Natural killer cell treated with Interleukin-12 subunit alpha and Interleukin-12 subunit beta and Interleukin-15 and Interleukin-18, amount 100 ng/mL, for 72 hours (primary cell): ENCODE measurements around the gene PERCC1. TPM values are rescaled to one million over a fixed set of nuclear protein-coding genes. Genes with fewer than 3 reads are reported as not detected.

Experiments used
- ATAC-seq, 2 donors: fragments of 150-1000 bp; cut with Tn5 transposase in 1 of 2; sonication (Bioruptor Pico), chemical (Tn5 transposase) in 1 of 2; 2 replicates each; pipeline ENCODE4 v1.10.0; 2021
- DNase-seq: peaks from one replicate; pipeline ENCODE4 v3.0.0; 2022; ENCODE audit warnings: low spot score
- H3K27ac Mint-ChIP-seq, 2 donors: 1 replicate in 1 of 2; 2 replicates in 1 of 2; pipeline ENCODE4 v1.8.0; 2022; ENCODE audit warnings: mixed read lengths in 2 of 2, mild to moderate bottlenecking in 1 of 2, moderate library complexity in 1 of 2
- H3K27me3 Mint-ChIP-seq, 2 donors: 1 replicate in 1 of 2; 2 replicates in 1 of 2; pipeline ENCODE4 v1.8.0; 2022; ENCODE audit warnings: mixed read lengths in 2 of 2
- H3K36me3 Mint-ChIP-seq: one replicate; pipeline ENCODE4 v1.8.0; 2022; ENCODE audit warnings: mixed read lengths
- H3K4me1 Mint-ChIP-seq, 2 donors: 1 replicate in 1 of 2; 2 replicates in 1 of 2; pipeline ENCODE4 v1.8.0; 2022; ENCODE audit warnings: low read depth in 2 of 2, mixed read lengths in 2 of 2, mild to moderate bottlenecking in 1 of 2
- H3K4me3 Mint-ChIP-seq: one replicate; pipeline ENCODE4 v1.8.0; 2022; ENCODE audit warnings: mixed read lengths
- H3K9me3 Mint-ChIP-seq: 2 replicates; pipeline ENCODE4 v1.8.0; 2022; ENCODE audit warnings: mixed read lengths
- total RNA-seq, 2 donors: library from RNA; stranded (reverse); gene quantifications; one replicate each; pipeline ENCODE4 v1.2.3, GENCODE V29; 2022

PERCC1 gene
- total RNA-seq, 2 donors from 2014 or later, result 0.98 to 1.2 TPM

GRCh38 chr16:1444730-1445517 is 14.0 kb downstream of the PERCC1 start:
- H3K4me1 Mint-ChIP-seq, result peaks cover 0 to 5% of the 10 kb centered on the region in 2 donors
- no peaks in the 10 kb centered on the region for H3K36me3 Mint-ChIP-seq
- no peak for ATAC-seq
- no peaks in the 10 kb centered on the region for H3K9me3 Mint-ChIP-seq
- no peaks in the 10 kb centered on the region for H3K27me3 Mint-ChIP-seq
- H3K4me3 Mint-ChIP-seq, result no peak overlapping the region
- no peak for DNase-seq
- H3K27ac Mint-ChIP-seq, result no peak overlapping the region

- Mint-ChIP-seq H3K4me3 (no peak overlapping the region), H3K27me3 (no peaks in the 10 kb centered on the region), H3K4me1 (peaks cover 0 to 9% of the 10 kb centered on the region in 2 donors), H3K9me3 (no peaks in the 10 kb centered on the region), H3K27ac (no peak overlapping the region), H3K36me3 (no peaks in the 10 kb centered on the region)
- DNase-seq (no peak), ATAC-seq (no peak)
Observed at GRCh38 chr16:1445518-1446203, 14.8 kb downstream of the PERCC1 start.

- Mint-ChIP-seq H3K4me1 (peaks cover 0 to 9% of the 10 kb centered on the region in 2 donors), H3K9me3 (no peaks in the 10 kb centered on the region), H3K4me3 (no peak overlapping the region), H3K27me3 (no peaks in the 10 kb centered on the region), H3K27ac (no peak overlapping the region), H3K36me3 (no peaks in the 10 kb centered on the region)
- ATAC-seq, result no peak
- DNase-seq, result no peak
Observed at GRCh38 chr16:1446296-1447080, 15.6 kb downstream of the PERCC1 start.

- Mint-ChIP-seq H3K9me3 (no peaks in the 10 kb centered on the region), H3K4me3 (no peak overlapping the region), H3K4me1 (peaks cover 0 to 9% of the 10 kb centered on the region in 2 donors), H3K27me3 (no peaks in the 10 kb centered on the region), H3K36me3 (no peaks in the 10 kb centered on the region), H3K27ac (no peak overlapping the region)
- DNase-seq, result no peak
- no peak for ATAC-seq
Observed at GRCh38 chr16:1447965-1448364, 17.1 kb downstream of the PERCC1 start.

GRCh38 chr16:1448536-1449116 is 17.7 kb downstream of the PERCC1 start:
- Mint-ChIP-seq H3K4me1 (peaks cover 0 to 9% of the 10 kb centered on the region in 2 donors), H3K27ac (no peak overlapping the region), H3K4me3 (no peak overlapping the region), H3K36me3 (no peaks in the 10 kb centered on the region), H3K9me3 (no peaks in the 10 kb centered on the region), H3K27me3 (no peaks in the 10 kb centered on the region)
- no peak for DNase-seq
- no peak for ATAC-seq

- H3K9me3 Mint-ChIP-seq, result no peaks in the 10 kb centered on the region
Observed at GRCh38 chr16:1449201-1449788, 18.4 kb downstream of the PERCC1 start.

GRCh38 chr16:1450218-1450617 is 19.3 kb downstream of the PERCC1 start:
- Mint-ChIP-seq H3K27ac (no peak overlapping the region), H3K36me3 (no peaks in the 10 kb centered on the region), H3K4me1 (peaks cover 0 to 9% of the 10 kb centered on the region in 2 donors), H3K27me3 (no peaks in the 10 kb centered on the region), H3K9me3 (no peaks in the 10 kb centered on the region), H3K4me3 (no peak overlapping the region)
- DNase-seq (no peak), ATAC-seq (no peak)

More at GRCh38 chr16:1449201-1449788, 18.4 kb downstream of the PERCC1 start:
- H3K27ac Mint-ChIP-seq, result no peak overlapping the region
- H3K27me3 Mint-ChIP-seq, result no peaks in the 10 kb centered on the region
- peaks cover 0 to 9% of the 10 kb centered on the region in 2 donors for H3K4me1 Mint-ChIP-seq
- DNase-seq (no peak), ATAC-seq (no peak)
- H3K4me3 Mint-ChIP-seq, result no peak overlapping the region
- H3K36me3 Mint-ChIP-seq, result no peaks in the 10 kb centered on the region

- Mint-ChIP-seq H3K27me3 (no peaks in the 10 kb centered on the region), H3K36me3 (no peaks in the 10 kb centered on the region)
Observed at GRCh38 chr16:1450841-1451240, 20.0 kb downstream of the PERCC1 start.

DNA sequence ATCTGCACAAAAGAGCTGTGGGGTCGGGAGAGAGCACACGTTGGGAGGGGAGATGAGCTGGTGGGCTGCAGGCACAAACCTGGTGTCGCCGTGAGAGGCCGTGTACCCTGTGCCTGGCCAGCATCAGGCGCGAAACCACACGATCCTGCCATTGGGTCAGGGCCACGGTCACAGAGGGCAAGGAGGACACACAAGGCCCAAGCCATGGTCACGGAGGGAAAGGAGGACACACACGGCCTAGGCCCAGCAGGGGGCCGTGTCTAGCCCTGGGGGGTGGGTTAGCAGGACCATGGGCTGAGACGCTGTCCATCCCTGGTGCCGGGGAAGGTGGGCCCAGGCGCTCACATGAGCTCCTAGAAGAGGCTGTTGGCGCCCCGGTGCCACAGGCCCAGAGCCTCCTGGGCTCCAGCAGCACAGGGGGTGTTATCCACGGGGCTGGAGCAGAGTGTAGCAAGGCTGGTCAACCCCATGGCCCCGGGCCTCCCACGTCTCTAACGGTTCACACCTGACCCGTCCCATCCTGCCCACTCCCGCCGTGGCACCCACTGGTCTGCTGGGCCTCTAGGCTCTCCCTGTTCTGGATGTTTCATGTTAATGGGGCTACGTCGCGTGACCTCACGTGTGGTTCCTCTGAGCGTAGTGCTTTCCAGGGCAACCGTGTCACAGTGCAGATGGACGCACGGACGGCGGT is 21.0 kb downstream of the PERCC1 start:
- Mint-ChIP-seq H3K36me3 (no peaks in the 10 kb centered on the region), H3K27me3 (no peaks in the 10 kb centered on the region), H3K27ac (no peak overlapping the region), H3K9me3 (no peaks in the 10 kb centered on the region), H3K4me3 (no peak overlapping the region), H3K4me1 (peaks cover 0 to 9% of the 10 kb centered on the region in 2 donors)
- DNase-seq (no peak), ATAC-seq (no peak)

More at GRCh38 chr16:1450841-1451240, 20.0 kb downstream of the PERCC1 start:
- no peak overlapping the region for H3K27ac Mint-ChIP-seq
- no peaks in the 10 kb centered on the region for H3K9me3 Mint-ChIP-seq
- no peak overlapping the region for H3K4me3 Mint-ChIP-seq
- H3K4me1 Mint-ChIP-seq, result peaks cover 0 to 9% of the 10 kb centered on the region in 2 donors
- DNase-seq (no peak), ATAC-seq (no peak)

GRCh38 chr16:1452530-1452929 is 21.7 kb downstream of the PERCC1 start:
- ATAC-seq, result no peak

DNA sequence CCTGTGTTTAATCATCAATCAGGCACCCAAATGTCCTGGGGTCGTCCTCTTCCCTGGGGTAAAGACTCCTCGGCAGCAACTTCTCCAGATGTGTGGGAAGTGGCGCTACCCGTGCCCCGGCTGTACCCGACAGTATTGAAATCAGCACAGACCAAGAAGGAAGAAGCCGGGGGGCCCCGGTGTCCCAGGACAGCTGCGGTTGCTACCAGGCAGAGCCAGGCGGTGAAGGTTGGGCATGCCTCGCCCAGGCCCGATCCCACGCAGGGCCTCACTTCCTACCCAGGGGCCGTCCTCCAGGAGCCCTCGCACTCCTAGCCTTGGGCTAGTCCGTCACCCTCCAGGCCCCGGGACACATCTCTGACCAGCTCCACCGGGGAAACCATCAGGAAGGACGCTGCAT is 22.4 kb downstream of the PERCC1 start:
- no peak for DNase-seq
- H3K9me3 Mint-ChIP-seq, result no peaks in the 10 kb centered on the region
- no peaks in the 10 kb centered on the region for H3K36me3 Mint-ChIP-seq
- no peaks in the 10 kb centered on the region for H3K27me3 Mint-ChIP-seq
- peaks cover 0 to 9% of the 10 kb centered on the region in 2 donors for H3K4me1 Mint-ChIP-seq
- H3K27ac Mint-ChIP-seq, result no peak overlapping the region
- no peak for ATAC-seq
- H3K4me3 Mint-ChIP-seq, result no peak overlapping the region

More at GRCh38 chr16:1452530-1452929, 21.7 kb downstream of the PERCC1 start:
- no peaks in the 10 kb centered on the region for H3K27me3 Mint-ChIP-seq
- no peak overlapping the region for H3K4me3 Mint-ChIP-seq
- DNase-seq, result no peak
- peaks cover 0 to 9% of the 10 kb centered on the region in 2 donors for H3K4me1 Mint-ChIP-seq
- H3K27ac Mint-ChIP-seq, result no peak overlapping the region
- no peaks in the 10 kb centered on the region for H3K9me3 Mint-ChIP-seq
- H3K36me3 Mint-ChIP-seq, result no peaks in the 10 kb centered on the region

- Mint-ChIP-seq H3K27ac (no peak overlapping the region), H3K4me1 (peaks cover 0 to 14% of the 10 kb centered on the region in 2 donors), H3K27me3 (no peaks in the 10 kb centered on the region), H3K4me3 (no peak overlapping the region), H3K9me3 (no peaks in the 10 kb centered on the region), H3K36me3 (no peaks in the 10 kb centered on the region)
- no peak for DNase-seq
- no peak for ATAC-seq
Observed at GRCh38 chr16:1454561-1454960, 23.7 kb downstream of the PERCC1 start.
